HepG2 (cell line): ENCODE measurements around the gene TNK1. TPM values are rescaled to one million over a fixed set of nuclear protein-coding genes. Genes with fewer than 3 reads are reported as not detected.

Experiments used
- ADNP ChIP-seq: sonication (generic); formaldehyde crosslinking; IDR thresholded peaks from 2 replicates; pipeline ENCODE4 v1.4.0; 2020; ENCODE audit warnings: missing genetic modification reagents
- AHDC1 ChIP-seq: sonication (generic); formaldehyde crosslinking; IDR thresholded peaks from 2 replicates; pipeline ENCODE4 v1.5.1; 2020; ENCODE audit warnings: mild to moderate bottlenecking, missing genetic modification reagents, borderline replicate concordance
- AHR ChIP-seq: IDR thresholded peaks from 2 replicates; pipeline ENCODE4 v1.6.1; 2018; ENCODE audit warnings: missing genetic modification reagents, missing compliant biosample characterization
- ATF7-NPFF ChIP-seq: sonication (generic); formaldehyde crosslinking; IDR thresholded peaks from 2 replicates; pipeline ENCODE4 v1.8.1; 2023; ENCODE audit warnings: mild to moderate bottlenecking, low read depth, missing genetic modification reagents, moderate library complexity
- BCL3 ChIP-seq: sonication (generic); formaldehyde crosslinking; IDR thresholded peaks from 2 replicates; pipeline ENCODE4 v1.5.1; 2020; ENCODE audit warnings: mild to moderate bottlenecking, missing genetic modification reagents, moderate library complexity
- BRCA1 ChIP-seq: sonication (generic); formaldehyde crosslinking; IDR thresholded peaks from 2 replicates; pipeline ENCODE4 v1.4.0; 2020; ENCODE audit warnings: missing genetic modification reagents
- CCAR2 ChIP-seq: fragments of 200-400 bp; formaldehyde crosslinking; optimal IDR thresholded peaks from 2 replicates; pipeline ENCODE3; 2018; ENCODE audit warnings: low read depth, mild to moderate bottlenecking, low read length, moderate library complexity
- FOXA3 ChIP-seq: IDR thresholded peaks from 2 replicates; pipeline ENCODE4 v1.6.1; 2016; ENCODE audit warnings: missing genetic modification reagents, missing compliant biosample characterization
- FUBP1 ChIP-seq: sonication (generic); formaldehyde crosslinking; IDR thresholded peaks from 2 replicates; pipeline ENCODE4 v1.5.1; 2020; ENCODE audit warnings: missing genetic modification reagents, mild to moderate bottlenecking, borderline replicate concordance
- HOXD1 ChIP-seq: sonication (generic); formaldehyde crosslinking; IDR thresholded peaks from 2 replicates; pipeline ENCODE4 v1.5.0; 2020; ENCODE audit warnings: missing genetic modification reagents
- JUN ChIP-seq: sonication (generic); formaldehyde crosslinking; IDR thresholded peaks from 2 replicates; pipeline ENCODE4 v1.4.0; 2020; ENCODE audit warnings: mild to moderate bottlenecking, missing genetic modification reagents
- KDM6A ChIP-seq: IDR thresholded peaks from 2 replicates; pipeline ENCODE4 v1.6.1; 2016; ENCODE audit warnings: low read depth
- MYPOP ChIP-seq: sonication (generic); formaldehyde crosslinking; IDR thresholded peaks from 2 replicates; pipeline ENCODE4 v1.8.1; 2023; ENCODE audit warnings: mild to moderate bottlenecking, moderate library complexity, missing genetic modification reagents
- NAIF1 ChIP-seq: sonication (generic); formaldehyde crosslinking; IDR thresholded peaks from 2 replicates; pipeline ENCODE4 v1.5.0; 2020; ENCODE audit warnings: mild to moderate bottlenecking, missing genetic modification reagents, borderline replicate concordance
- SOX6 ChIP-seq, 2 experiments: fragments of 450-650 bp in 1 of 2; sonication (generic) in 1 of 2; formaldehyde crosslinking in 1 of 2; IDR thresholded peaks; 2 replicates each; pipeline versions ENCODE4 v1.4.0 to v1.6.1; 2017 to 2020; ENCODE audit warnings: antibody characterized with exemption in 1 of 2, mild to moderate bottlenecking in 1 of 2, missing genetic modification reagents in 1 of 2
- ZNF234 ChIP-seq: sonication (generic); formaldehyde crosslinking; conservative IDR thresholded peaks from 2 replicates; pipeline ENCODE4 v1.5.1; 2020; ENCODE audit warnings: mild to moderate bottlenecking, missing genetic modification reagents
- ZNF30 ChIP-seq: sonication (generic); formaldehyde crosslinking; IDR thresholded peaks from 2 replicates; pipeline ENCODE4 v1.5.0; 2020; ENCODE audit warnings: mild to moderate bottlenecking, missing genetic modification reagents
- ZNF484 ChIP-seq: sonication (generic); formaldehyde crosslinking; IDR thresholded peaks from 2 replicates; pipeline ENCODE4 v1.5.1; 2020; ENCODE audit warnings: mild to moderate bottlenecking, low read depth, missing genetic modification reagents, borderline replicate concordance
- ZNF567 ChIP-seq: sonication (generic); formaldehyde crosslinking; IDR thresholded peaks from 2 replicates; pipeline ENCODE4 v1.8.1; 2023; ENCODE audit warnings: mild to moderate bottlenecking, missing genetic modification reagents, borderline replicate concordance
- polyA plus RNA-seq, 8 experiments: library from polyadenylated mRNA; depleted of rRNA in 3 of 8; stranded (reverse) in 7 of 8; unstranded in 1 of 8; fragments of >200 nt; fragmentation: Illumina TruSeq in 4 of 8; extraction: Trizol in 4 of 8; gene quantifications; 2 replicates each; pipeline versions ENCODE4 v1.2.1 to v1.2.3, GENCODE V29; 2011 to 2016; ENCODE audit warnings: low read depth in 4 of 8, missing spikeins in 1 of 8, mixed read lengths in 1 of 8; ENCODE audit not compliant: insufficient read depth in 1 of 8
- total RNA-seq, 5 experiments: library from RNA; depleted of rRNA; stranded (reverse); fragments of >200 nt; fragmentation: Illumina TruSeq; extraction: Trizol; gene quantifications; 2 replicates each; pipeline ENCODE4 v1.2.3, GENCODE V29; 2016; ENCODE audit warnings: low read depth in 1 of 5

Gene TNK1
- total and polyA plus RNA-seq, 2 of the 13 experiments (the other 11 are each of a cell fraction or from before 2014, with no cell fraction given): 2.0 to 3.5 TPM

GRCh38 chr17:7403977-7404736, 23.3 kb downstream of the TNK1 start, which contains the start of gene TMEM256 (continued):
- TF ChIP-seq AHDC1 (no peak; the same call in 1 of the 2 replicates), CCAR2 (no peak), ZNF567 (CRISPR knock-in tag) (no peak), JUN (CRISPR knock-in tag) (no peak), BRCA1 (0 out of 2 replicates have a peak, but pooled peaks have one; percentile 64), NAIF1 (0 out of 2 replicates have a peak, but pooled peaks have one; percentile 5), HOXD1 (CRISPR knock-in tag) (no peak), BCL3 (CRISPR knock-in tag) (no peak), AHR (no peak), FOXA3 (peak; percentile 35; the same call in 1 of the 2 replicates), ZNF234 (CRISPR knock-in tag) (no peak), SOX6 (IDR thresholded peaks at IDR 0.05) (no peak), SOX6 (CRISPR knock-in tag; IDR thresholded peaks at IDR 0.05) (no peak), FUBP1 (no peak), ATF7-NPFF (CRISPR knock-in tag) (no peak), ADNP (CRISPR knock-in tag) (no peak), KDM6A (no peak), ZNF30 (CRISPR knock-in tag) (no peak), ZNF484 (no peak), MYPOP (CRISPR knock-in tag) (peak; percentile 71)
